ENCODE data around the gene CD200. TPM values are rescaled to one million over a fixed set of nuclear protein-coding genes. Genes with fewer than 3 reads are reported as not detected.
"Not testable (repeated sequence)": the region's sequence is repeated elsewhere in the genome, so short reads cannot be mapped to it uniquely, and the experiment has no call there.

The CD200 gene
- total RNA-seq, 2 experiments from 2014 or later: 25.1 to 29.0 TPM

DNA sequence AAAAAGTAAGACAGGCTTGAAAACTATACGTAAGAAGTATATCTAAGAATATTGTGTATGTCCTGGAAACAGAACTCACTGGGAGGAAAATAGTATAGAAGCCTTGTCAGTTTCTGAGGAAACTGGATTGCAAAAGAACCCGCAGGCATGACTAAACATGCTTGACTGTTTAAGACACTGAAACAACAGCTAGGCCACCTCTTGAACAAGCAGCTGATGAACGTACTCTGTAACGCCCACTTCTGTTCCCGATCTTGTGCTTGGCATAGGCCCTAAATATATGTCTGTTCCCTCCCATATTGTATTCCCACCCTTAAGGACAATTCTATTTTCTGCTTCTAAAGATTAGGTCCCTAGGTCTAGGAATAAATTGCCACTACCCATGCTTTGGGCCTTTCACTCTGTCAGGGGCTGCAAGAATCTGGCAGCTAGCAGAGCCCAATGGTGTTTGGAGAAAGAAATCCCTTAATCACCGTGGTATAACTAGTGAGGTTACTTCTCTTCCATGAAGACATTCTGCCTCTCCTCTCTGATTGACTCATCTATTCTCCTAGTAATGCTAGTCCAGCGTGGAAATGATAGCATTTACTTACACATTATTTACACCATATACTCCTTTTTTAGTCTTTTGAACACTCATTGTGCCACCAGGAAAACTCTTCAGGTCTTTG is 46.2 kb downstream of the CD200 start:
- POLR2A ChIA-PET: no interaction called here
- CTCF ChIA-PET: no interaction called here

DNA sequence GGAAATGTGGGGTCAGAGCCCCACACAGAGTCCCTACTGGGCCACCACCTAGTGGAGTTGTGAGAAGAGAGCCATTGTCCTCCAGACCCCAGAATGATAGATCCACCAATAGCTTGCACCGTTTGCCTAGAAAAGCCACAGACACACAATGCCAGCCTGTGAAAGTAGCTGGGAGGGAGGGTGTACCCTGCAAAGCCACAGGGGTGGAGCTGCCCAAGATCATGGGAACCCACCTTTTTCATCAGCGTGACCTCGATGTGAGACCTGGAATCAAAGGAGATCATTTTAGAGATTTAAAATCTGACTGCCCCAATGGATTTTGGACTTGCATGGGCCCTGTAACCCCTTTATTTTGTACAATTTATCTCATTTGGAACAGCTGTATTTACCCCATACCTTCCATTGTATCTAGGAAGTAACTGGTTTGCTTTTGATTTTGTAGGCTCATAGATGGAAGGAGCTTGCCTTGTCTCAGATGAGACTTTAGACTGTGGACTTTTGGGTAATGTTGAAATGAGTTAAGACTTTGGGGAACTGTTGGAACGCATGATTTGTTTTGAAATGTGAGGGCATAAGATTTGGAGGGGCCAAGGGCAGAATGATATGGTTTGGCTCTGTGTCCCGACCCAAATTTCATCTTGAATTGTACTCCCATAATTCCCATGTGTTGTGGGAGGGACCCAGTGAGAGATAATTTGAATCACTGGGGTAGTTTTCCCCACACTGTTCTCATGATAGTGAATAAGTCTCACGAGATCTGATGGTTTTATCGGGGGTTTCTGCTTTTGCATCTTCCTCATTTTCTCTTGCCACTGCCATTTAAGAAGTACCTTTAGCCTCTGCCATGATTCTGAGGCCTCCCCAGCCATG is 49.0 kb downstream of the CD200 start:
- POLR2A ChIA-PET: no interaction called here
- CTCF ChIA-PET: no interaction called here

DNA sequence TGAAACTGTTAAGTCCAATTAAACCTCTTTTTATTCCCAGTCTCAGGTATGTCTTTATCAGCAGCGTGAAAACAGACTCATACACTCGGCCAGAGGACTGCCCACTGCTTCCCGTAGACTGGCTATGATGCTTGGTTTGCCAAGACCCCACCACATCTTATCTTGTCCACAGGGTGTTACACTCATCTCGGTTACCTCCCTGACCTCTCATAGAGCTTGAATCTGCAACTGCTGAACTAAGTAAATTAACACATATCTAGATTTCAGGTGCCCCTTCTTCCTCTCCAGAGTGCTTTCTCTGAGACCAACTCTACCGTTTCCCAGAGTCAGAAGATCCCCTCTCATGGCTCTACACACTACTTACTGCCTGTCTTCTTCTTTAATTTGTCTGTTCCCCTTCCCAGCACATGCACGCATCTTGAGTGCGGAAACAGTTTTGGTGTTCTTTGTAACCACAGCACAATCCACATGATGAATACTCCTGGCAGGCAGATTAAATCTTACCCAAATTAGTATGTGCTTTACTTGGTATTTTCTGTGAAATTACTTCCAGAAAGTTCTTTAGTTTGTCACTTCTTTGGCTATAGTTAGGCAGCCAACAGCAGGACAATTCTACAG is 49.7 kb downstream of the CD200 start:
- ChIA-PET CTCF (no interaction called here), POLR2A (no interaction called here)

DNA sequence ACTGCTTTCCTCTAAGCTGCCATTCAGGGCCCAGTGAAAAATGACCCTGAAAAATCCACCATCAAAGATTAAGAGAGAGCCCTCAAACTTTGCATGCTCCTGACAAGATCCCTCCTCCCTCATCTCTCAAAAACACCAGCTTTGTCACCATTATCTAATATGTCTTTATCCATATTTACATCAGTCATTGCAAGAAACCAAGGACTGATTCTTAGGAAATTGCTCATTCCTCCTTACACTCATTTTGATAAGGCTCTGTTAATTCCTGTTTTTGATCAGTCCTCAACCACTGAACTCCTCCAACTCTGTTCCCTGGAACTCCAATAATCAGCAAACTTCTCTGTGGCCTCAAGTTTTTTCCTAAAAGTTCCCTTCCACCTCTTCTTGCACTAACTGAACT is 51.8 kb downstream of the CD200 start:
- CTCF ChIA-PET: interaction anchor here (0.7 kb wide), 1 partner anchor 76 kb away, joined by 3 read pairs; no protein-coding TSS in a partner anchor
- POLR2A ChIA-PET: no interaction called here

DNA sequence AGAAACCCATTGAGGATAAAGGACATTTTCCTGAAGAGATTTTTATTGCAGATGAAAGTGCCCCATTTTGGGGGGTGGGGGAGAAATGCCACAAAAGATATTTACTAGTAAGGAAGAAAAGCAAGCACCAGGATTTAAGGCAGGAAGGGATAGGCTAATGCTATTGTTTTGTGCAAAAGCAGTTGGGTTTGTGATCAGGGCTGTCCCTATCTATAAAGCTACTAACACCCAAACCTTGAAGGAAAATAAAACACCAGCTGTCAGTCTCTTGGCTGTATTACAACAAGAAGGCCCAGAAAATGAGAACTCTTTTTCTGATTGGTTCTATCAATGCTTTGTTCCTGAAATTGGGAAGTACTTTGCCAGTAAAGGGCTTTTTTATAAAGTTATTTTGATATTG is 56.0 kb downstream of the CD200 start:
- ChIA-PET POLR2A (no interaction called here), CTCF (no interaction called here)

DNA sequence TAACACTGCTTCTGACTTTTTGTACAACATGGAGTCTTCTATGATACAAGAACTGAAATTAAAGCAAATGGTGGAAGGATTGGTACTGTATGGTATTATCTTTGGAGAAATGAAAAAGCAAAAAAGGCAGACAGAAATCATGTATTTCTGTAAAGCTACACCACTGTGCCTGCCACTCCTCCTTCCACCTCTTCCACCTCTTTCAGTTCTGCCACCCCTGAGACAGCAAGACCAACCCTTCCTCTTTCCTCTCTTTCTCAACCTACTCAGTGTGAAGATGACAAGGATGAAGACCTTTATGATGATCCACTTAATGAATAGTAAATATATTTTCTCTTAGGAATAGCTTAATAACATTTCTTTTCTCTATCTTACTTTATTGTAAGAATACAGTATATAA is 57.0 kb downstream of the CD200 start:
- POLR2A ChIA-PET: no interaction called here
- CTCF ChIA-PET: no interaction called here

DNA sequence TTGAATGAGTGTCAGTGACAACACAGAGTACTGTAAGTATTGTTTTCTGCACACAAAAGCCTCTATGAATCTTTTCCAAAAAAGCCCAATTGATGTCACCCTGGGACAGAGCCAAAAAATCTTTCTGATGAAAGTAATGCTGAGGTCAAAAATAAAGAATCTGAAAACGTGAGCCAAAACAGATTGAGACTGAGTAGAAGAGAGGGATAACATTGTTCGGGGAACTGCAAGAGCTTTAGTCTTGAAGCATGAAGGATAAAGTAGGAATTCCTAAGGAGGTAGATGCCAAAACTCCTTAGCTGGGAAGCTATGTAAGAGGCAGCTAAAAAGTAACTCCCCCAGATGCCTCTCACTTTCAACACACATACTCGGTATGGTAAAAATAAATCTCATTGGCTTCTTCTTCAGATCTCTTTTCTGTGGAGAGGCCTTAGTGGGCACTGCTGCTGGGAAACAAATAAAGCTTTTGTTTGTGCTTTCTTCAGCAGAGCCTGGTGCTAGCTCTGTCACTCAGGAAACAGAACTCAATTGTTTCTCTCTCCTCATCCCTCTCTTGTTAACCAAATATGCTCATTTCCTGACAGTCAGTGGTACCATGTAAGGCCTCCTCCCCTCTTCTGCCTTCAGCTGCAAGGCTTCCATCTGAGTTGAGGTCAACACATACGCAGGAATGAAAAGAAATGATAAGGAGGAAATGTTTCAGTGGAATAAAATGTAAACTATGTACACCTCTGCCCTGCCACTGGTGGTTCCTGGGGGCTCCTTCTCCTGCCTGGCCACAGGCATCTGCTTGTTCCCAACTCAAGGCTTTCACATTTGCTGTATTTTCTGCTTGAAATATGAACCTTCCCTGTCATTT is 58.1 kb downstream of the CD200 start:
- CTCF ChIA-PET: no interaction called here
- POLR2A ChIA-PET: interaction anchor here (0.5 kb wide), 1 partner anchor 256 kb away, joined by 6 read pairs; no protein-coding TSS in a partner anchor

DNA sequence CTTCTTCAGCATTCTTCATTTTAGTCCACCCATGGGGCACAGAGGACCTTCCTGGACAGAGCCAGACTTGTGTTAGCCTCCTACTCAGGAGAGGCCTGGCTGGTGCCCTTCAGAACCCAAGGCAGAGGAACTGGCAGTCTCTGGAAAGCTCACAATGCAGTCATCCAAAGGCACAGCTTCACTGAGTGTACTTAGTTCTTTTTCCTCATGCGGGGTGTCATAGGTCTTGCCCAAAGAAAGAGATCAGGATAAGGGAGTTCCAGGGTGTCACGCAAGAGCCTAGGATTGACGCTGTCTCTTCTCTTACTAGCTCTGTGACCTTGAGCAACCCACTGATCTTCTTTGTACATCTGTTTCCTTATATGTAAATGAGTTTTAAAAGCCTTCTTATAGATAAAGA is 58.7 kb downstream of the CD200 start:
- ChIA-PET CTCF (no interaction called here), POLR2A (interaction anchor here (0.5 kb wide), 1 partner anchor 256 kb away, joined by 6 read pairs; no protein-coding TSS in a partner anchor)

DNA sequence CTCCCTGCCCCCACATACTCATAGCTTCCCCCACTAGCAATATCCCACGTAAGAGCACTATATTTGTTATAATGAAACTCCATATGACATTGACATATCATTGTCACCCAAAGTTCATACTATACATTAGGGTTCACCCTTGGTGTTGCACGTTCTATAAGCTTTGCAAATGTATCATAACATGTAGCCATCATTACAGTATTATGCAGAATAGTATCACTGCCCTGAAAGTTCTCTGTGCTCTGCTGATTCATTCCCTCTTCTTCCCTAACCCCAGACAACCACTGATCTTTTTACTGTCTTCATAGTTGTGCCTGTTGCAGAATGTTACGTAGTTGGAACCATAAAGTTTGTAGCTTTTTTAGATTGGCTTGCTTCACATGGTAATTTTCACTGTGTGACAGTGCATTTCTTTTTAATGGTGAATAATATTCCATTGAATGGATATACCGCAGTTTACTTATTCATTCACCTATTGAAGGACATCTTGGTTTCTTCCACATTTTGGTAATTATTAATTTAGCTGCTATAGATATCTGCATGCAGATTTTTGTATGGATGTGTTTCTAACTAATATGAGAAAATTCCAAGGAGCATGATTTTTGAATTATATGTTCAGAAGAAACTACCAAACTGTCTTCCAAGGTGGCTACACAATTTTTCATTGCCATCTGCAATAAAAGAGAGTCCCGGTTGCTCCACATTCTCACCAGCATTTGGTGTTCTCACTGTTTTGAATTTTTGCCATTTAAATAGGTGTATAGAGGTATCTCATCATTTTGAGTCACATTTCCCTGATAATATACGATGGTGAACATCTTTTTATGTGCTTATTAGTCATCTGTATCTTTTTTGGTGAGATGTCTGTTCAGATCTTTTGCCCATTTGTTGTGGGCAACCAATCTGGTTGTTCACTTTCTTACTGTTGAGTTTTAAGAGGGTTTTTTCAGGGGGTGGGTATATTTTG is 59.7 kb downstream of the CD200 start:
- ChIA-PET CTCF (no interaction called here), POLR2A (no interaction called here)

DNA sequence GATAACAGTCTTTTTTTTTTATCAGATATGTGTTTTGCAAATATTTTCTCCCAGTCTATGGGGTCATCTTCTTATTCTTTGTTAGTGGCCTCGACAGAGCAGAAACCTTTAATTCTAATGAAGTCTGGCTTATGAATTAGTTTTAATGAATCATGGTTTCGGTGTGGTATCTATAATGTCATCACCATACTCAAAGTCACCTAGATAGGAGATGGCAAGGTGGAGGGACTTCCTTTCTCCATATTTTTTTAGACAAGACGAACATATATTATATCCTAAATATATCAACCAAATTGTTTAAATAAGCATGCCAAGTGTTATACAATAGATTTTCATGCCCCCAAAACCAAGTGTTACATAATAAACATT is 60.4 kb downstream of the CD200 start:
- CTCF ChIA-PET: no interaction called here
- POLR2A ChIA-PET: no interaction called here

DNA sequence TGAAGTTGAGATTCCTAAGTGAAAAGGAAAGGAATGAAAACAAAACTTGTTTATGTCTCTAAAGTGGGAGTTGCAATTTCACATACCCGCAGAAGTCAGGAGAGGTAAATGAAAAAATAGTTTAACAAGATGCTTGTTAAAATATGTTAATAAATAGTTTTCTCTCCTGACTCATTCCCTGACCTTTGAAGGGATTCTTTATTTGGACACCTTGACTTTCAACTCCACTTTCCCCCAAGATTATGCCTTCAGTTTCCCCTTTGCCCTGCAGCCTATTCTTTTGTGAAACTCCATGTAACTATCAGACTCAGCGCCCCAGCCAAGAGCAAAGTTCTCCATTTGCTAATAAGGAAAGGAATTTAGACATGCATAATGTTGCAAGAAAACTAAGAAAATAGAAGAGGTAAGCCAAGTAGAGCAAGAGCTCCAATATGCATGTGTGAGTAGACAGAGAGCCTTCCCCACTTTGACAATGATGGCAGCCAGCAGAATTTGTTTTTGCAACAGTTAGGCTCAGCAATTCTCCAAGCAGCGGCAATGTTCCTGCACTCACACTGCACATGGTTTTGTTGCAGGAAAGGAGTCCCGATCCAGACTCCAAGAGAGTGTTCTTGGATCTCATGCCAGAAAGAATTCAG is 61.2 kb downstream of the CD200 start:
- POLR2A ChIA-PET: no interaction called here
- CTCF ChIA-PET: no interaction called here

DNA sequence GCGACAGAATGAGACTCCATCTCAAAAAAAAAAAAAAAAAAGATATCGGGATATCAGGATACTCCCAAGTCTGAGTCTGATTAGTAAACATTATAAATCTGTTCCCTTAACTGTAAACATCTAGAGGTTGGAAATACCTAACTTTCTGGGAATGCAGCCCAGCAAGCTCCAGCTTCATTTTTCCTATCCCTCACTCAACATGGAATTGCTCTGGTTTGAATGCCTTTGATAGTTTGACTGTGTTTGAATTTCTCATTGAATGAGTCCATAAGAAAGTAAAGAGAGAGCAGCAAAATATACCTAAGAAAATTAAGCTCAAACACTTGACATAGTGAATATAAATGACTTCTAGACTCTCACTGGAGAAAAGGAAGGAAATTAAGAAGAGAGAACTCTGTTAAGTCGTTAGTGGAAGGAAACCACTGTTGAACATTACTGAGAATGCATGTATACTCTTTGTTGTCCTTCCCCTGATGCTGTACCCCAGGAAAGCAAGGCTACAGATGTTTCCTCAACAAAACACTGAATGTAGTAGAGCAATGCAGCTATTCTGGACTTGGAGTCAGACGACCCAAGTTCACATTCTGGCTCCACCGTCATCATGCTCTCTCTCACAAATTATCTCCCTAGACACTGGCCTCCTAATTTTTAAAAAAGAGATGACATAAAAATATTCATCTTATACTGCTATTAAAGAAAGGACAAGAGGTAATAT is 62.4 kb downstream of the CD200 start:
- ChIA-PET POLR2A (no interaction called here), CTCF (no interaction called here)

DNA sequence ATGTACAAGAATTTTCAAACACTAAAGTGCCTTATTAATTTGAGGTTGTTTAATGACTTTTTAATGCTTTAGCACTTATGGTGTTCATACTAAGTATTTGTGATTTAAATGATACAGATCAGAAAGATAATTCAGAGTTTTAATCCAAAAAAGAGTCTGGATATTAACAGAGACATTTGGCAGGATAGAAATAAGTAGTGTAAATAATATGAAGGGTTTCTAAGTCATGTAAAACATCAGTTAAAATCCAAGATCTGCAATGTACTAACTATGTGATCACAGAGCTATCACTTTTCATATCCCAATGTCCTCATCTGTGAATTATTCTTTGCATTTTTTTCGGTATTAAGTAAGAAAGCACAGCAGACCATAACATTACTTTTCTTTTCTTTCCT is 62.9 kb downstream of the CD200 start:
- CTCF ChIA-PET: no interaction called here
- POLR2A ChIA-PET: no interaction called here

DNA sequence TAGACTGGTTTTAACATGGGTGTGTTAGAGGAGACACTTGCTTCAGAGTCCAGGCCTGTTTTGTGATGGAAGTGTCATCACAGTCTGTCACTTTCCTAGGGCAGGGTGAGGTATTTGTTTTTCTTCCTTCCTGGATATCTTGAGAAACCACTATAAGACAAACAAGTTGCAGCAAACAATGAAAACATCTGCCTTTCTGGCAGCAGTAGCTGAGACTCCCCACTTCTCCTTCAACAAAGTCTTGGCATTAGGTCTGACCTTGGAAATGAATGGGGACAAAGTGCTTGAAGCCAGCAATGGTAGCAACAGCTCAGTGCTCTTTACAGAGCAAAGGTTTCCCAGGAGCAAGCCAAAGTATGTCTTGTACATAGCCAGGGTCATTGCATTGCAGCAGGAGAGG is 64.6 kb downstream of the CD200 start:
- POLR2A ChIA-PET: no interaction called here
- CTCF ChIA-PET: no interaction called here

DNA sequence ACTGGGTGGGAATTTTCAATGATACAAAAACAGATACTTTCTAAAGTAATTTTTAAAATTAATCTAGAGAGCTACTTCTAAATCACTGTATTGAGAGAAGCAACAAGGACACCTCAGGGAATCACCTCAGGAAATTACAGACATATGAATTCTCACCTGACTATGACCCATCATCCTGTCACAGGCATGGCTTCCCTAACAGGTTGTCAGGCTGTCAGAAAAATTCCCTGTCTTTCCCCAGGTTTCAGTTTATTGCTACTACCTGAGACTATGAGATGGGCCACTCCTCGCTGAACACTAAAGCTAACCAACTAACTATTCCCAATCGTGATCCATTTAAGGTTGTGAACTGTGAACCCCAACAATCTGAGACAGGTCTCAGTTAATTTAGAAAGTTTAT is 66.1 kb downstream of the CD200 start:
- CTCF ChIA-PET: no interaction called here

DNA sequence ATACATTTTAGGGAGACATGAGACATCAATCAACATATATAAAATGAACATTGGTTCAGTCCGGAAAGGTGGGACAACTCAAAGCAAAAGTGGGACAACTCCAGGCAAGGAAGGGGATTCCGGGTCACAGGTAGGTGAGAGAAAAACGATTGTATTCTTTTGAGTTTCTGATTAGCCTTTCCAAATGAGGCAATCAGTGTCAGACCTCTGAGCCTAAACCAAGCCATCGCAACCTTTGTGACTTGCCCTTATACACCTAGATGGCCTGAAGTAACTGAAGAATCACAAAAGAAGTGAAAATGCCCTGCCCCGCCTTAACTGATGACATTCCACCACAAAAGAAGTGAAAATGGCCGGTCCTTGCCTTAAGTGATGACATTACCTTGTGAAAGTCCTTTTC is 66.6 kb downstream of the CD200 start:
- CTCF ChIA-PET: not testable (repeated sequence)

More for the DNA sequence above, 66.1 kb downstream of the CD200 start:
- POLR2A ChIA-PET: no interaction called here

DNA sequence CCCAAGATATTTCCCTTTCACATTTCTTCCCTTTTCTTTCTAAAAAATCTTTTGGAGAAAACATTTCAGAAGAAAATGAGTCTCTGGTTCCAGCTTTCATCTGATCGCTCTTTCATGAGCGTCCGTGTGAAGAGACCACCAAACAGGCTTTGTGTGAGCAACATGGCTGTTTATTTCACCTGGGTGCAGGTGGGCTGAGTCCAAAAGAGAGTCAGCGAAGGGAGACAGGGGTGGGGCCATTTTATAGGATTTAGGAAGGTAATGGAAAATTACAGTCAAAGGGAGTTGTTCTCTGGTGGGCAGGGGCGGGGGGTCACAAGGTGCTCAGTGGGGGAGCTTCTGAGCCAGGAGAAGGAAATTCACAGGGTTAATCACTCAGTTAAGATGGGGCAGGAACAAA is 67.4 kb downstream of the CD200 start:
- CTCF ChIA-PET, POLR2A ChIA-PET: not testable (repeated sequence)

More for the DNA sequence above, 66.6 kb downstream of the CD200 start:
- POLR2A ChIA-PET: not testable (repeated sequence)

DNA sequence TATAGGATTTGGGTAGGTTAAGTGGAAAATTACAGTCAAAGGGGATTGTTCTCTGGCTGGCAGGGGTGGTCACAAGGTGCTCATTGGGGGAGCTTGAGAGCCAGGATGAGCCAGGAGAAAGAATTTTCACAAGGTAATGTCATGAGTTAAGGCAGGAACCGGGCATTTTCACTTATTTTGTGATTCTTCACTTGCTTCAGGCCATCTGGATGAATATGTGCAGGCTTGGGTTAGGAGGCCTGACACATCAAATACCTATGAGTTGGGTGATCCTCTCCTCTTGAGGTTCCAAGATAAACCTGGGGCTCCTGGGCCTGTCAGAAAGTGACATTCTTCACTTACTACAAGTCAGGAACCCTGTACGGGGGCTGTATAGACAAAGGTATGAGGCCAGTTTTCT is 68.7 kb downstream of the CD200 start:
- POLR2A ChIA-PET: no interaction called here
- CTCF ChIA-PET: no interaction called here
